Dendritic cell treated with granulocyte-macrophage colony-stimulating factor and Interleukin-4, amounts not matched to agents 40 ng/mL and 50 ng/mL, for 4 days (primary cell): ENCODE data around the gene MRPL38.

ENCODE experiments used
- H3K27ac Mint-ChIP-seq: one replicate; pipeline ENCODE4 v1.8.0; 2022; ENCODE audit warnings: mild to moderate bottlenecking, mixed read lengths
- H3K27me3 Mint-ChIP-seq: one replicate; pipeline ENCODE4 v1.8.0; 2022; ENCODE audit warnings: mild to moderate bottlenecking, mixed read lengths
- H3K36me3 Mint-ChIP-seq: one replicate; pipeline ENCODE4 v1.8.0; 2022; ENCODE audit warnings: low read depth, mixed read lengths
- H3K4me1 Mint-ChIP-seq: one replicate; pipeline ENCODE4 v1.8.0; 2022; ENCODE audit warnings: low read depth, mixed read lengths
- H3K4me3 Mint-ChIP-seq: one replicate; pipeline ENCODE4 v1.8.0; 2022; ENCODE audit warnings: mild to moderate bottlenecking, moderate library complexity, mixed read lengths
- H3K9me3 Mint-ChIP-seq: one replicate; pipeline ENCODE4 v1.8.0; 2022; ENCODE audit warnings: mixed read lengths
- intact Hi-C: fragments of 100-400 bp; cut with micrococcal nuclease; formaldehyde crosslinking; loops from one replicate; pipeline ENCODE4 v1.15.0; 2022

MRPL38 gene

DNA sequence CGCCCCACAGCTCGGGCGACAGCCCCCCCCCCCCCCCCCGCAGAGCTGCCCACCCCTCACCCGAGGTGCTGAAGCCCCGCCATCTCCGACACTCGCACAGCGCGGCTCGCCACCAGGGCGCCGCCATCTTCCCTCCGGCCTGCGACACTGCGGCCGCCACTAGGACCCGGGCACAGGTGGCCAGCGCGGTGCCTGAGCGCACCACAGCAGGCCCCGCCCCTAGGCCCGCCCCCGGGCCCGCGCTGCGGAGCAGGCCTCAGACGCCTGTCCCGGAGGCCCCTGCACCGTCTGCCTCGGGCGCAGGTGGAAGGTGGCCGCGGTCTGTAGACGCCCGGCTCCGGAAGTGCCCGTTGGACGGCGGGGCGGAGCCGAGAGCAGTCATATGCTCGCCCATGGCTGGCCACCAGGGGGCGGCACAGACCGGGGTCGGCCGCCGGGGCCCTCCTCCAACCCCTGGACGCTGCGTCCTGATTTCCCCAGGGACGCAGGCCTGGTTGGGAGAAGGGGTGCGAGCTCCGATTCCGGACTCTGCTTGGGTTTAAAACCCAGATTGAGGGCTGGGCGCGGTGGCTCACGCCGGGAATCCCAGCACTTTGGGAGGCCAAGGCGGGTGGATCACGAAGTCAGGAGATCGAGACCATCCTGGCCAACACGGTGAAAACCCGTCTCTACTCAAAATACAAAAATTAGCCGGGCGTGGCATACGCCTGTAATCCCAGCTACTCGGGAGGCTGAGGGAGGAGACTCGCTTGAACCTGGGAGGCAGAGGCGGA is at the start of gene MRPL38:
TSS of gene MRPL38 (minus strand) at position 136 of the 773 bp plus-strand sequence. CDS start at position 127, 9 bp downstream.
- Mint-ChIP-seq H3K9me3 (no peaks in the 10 kb centered on the region), H3K27me3 (peaks cover 1% of the 10 kb centered on the region), H3K4me3 (peak within 1 kb of the TSS; percentile 91), H3K27ac (peak within 1 kb of the TSS; percentile 95), H3K36me3 (peaks cover 35% of the 10 kb centered on the region), H3K4me1 (peaks cover 15% of the 10 kb centered on the region)
- intact Hi-C loops = loop anchor here (1.0 to 2.0 kb wide), 4 partner anchors 36 to 100 kb away; partner anchors contain the start of genes ACOX1, FBF1, TEN1 and WBP2

DNA sequence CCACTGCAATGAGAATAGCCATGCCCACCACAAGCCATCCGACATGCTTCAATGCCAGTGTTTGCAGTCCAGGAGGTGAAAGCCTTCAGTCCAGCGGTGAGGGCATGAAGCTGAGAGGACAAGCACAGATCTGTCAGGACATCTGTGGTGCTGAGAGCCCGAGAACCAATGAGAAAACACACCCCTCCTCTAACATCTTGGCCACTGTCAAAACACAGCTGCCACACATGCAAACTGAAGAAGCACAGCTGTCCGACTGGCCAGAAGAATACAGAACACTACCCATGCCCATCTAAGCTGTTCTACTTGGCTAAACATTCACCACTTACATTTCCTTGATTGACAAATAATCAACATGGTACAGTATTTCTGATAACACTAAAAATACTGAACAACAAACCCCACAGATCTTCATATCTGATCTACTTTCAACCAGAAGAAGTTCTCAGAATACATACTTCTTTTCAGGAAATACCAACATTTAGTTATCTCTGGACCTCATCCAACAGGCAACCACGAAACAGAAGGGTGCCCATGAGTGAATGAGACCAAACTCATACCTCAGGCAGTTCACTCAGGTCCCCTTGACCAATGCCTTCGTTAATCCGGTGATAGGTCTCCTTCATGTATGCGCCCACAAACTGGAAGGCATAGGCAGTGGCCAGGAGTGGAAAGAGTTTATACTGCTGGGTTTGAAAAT is 46.3 kb upstream of the MRPL38 start:
- Mint-ChIP-seq H3K4me1 (no peaks in the 10 kb centered on the region), H3K27me3 (no peaks in the 10 kb centered on the region), H3K36me3 (peaks cover 100% of the 10 kb centered on the region), H3K9me3 (no peaks in the 10 kb centered on the region), H3K4me3 (no peak overlapping the region), H3K27ac (no peak overlapping the region)
- intact Hi-C loops = no loop called here

DNA sequence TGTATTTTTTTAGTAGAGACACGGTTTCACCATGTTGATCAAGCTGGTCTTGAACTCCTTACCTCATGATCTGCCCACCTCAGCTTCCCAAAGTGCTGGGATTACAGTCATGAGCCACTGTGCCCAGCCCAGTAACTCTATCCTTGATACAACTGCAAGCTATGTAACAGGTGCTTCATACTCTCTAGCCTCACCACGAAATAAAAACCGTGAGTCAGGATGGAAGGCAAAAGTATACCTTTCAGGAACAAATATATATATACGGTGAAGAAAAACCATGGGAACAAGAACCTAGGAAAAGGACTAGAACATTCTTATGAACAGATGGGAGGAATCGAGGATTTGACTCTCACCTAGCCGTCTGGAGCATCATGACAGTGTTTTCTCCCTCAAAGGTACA is 45.7 kb upstream of the MRPL38 start:
- Mint-ChIP-seq H3K27ac (no peak overlapping the region), H3K4me1 (no peaks in the 10 kb centered on the region), H3K9me3 (no peaks in the 10 kb centered on the region), H3K4me3 (no peak overlapping the region), H3K36me3 (peaks cover 98% of the 10 kb centered on the region), H3K27me3 (no peaks in the 10 kb centered on the region)
- intact Hi-C loops = no loop called here

DNA sequence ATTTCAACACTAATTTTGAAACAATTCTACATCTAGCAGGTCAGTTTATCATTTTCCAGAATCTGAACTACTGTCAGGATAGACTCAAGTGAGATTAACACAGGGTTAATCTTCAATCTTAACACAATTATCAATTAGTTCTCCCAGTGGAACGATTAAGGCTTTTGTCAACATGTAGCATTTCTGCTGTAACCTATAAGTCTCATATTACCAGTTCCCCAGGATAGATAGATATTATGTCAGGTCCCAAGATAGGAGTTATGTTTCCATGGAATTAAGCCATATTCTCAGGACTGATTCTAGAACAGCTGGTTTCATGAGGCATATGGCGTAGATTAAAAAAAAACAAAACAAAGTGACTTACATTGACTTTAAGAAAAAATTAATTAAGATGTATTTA is 40.5 kb upstream of the MRPL38 start:
- Mint-ChIP-seq H3K27ac (no peak overlapping the region), H3K36me3 (peaks cover 69% of the 10 kb centered on the region), H3K4me3 (no peak overlapping the region), H3K4me1 (peaks cover 13% of the 10 kb centered on the region), H3K9me3 (no peaks in the 10 kb centered on the region), H3K27me3 (no peaks in the 10 kb centered on the region)
- intact Hi-C loops = no loop called here

DNA sequence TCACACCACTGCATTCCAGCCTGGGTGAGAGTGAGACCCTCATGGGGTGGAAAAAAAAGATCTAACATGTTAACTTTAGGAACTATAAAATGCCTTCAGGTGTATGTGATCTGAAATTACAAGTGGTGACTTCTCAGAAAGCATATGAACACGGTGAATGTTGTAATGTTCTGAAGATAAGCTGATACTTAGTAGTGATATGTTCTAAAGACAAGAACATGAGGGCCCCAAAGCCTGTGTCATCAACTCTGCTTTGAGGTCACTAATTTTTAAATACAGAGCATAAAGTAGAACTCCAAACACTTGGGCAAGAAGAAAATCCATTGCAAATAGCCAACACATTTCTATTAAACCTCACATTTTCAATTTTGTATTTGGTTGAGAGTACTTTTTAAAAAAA is 38.8 kb upstream of the MRPL38 start:
- H3K27me3 Mint-ChIP-seq = no peaks in the 10 kb centered on the region
- peaks cover 52% of the 10 kb centered on the region for H3K36me3 Mint-ChIP-seq
- H3K4me3 Mint-ChIP-seq = no peak overlapping the region
- intact Hi-C loops = no loop called here
- H3K27ac Mint-ChIP-seq = no peak overlapping the region
- no peaks in the 10 kb centered on the region for H3K9me3 Mint-ChIP-seq
- H3K4me1 Mint-ChIP-seq = peaks cover 16% of the 10 kb centered on the region

DNA sequence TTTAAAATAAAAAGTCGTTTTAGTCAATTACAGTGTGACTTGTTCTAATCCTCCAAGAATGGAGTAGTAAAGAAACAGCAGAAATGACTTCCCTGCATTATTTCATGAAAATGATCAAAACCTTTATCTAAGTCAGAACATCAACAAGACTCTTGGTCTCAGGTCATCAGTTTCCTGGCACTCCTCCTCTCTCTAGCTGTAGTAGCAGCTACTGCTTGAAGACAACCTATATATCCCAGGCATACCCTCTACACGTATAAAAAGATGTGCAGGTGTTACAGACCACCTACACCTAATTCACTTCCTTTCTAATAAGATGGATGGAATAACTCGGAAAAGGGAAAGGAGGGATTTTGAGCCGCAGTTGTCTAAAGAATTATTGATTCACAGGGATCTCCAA is 37.8 kb upstream of the MRPL38 start:
- Mint-ChIP-seq H3K36me3 (peaks cover 42% of the 10 kb centered on the region), H3K27me3 (no peaks in the 10 kb centered on the region), H3K4me1 (peaks cover 16% of the 10 kb centered on the region), H3K4me3 (no peak overlapping the region), H3K27ac (no peak overlapping the region), H3K9me3 (no peaks in the 10 kb centered on the region)
- intact Hi-C loops = no loop called here

DNA sequence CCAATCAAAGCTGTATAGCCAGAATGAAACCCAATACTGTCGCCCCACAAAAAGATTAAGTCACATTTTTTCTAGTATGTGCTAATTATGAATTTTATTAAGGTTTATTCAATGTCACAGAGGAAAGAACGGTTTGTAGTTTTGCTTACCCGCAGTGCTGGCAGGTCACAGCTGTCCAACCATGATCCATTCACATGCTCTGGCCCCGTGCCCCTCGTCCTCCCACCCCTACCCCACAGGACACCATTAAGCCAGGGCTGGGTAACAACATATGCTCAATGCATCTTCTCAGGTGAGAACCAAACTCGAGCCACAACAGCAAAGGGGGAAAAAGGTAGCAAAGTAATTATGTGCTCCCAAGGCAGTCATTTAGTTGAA is 36.7 kb upstream of the MRPL38 start:
- no peaks in the 10 kb centered on the region for H3K9me3 Mint-ChIP-seq
- H3K27ac Mint-ChIP-seq = peak overlapping the region; percentile 80
- intact Hi-C loops = loop anchor here (1.0 kb wide), 2 partner anchors 36 to 38 kb away; partner anchors contain the start of genes ACOX1 and TEN1
- peak overlapping the region; percentile 78 for H3K4me3 Mint-ChIP-seq
- H3K27me3 Mint-ChIP-seq = peaks cover 2% of the 10 kb centered on the region
- H3K36me3 Mint-ChIP-seq = peaks cover 31% of the 10 kb centered on the region
- peaks cover 16% of the 10 kb centered on the region for H3K4me1 Mint-ChIP-seq

DNA sequence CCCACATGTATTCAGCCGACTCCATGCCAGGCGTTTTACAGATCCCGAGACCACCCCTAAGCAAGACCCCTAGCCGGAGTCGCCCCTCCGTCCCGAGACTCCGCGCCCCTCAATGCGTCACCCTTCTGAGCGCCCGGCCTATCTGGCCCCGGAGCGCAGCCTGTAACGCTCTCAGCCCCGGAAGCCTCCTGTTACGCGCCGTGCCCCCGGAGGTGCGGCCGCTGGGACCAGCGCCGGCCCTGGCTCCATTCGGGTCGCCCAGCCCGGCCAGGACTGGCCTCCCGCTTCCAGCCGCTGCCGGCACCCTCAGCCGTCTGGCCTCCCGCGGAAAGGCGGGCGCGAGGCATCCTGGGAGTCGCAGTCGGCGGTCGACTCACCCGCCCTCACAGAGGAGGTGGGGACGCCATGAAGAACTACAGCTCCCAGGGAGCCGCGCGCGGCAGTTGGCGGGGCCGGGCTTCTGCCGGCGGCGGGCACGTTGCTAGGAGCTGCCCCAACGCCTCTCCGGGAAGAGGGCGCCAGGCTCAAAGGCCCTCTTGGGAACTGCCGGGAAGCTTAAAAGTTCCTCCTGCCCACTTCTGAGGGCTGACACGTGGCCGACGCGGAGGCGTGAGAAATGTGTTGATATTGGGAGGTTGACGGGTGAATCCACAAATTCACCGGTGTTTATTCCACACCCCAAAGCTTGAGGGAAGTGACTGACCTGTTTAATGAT is 36.2 kb upstream of the MRPL38 start, which contains the start of gene FBF1:
TSS of gene FBF1 (minus strand) at position 316 of the 715 bp plus-strand sequence. CDS start 2,893 bp downstream, outside the sequence.
- Mint-ChIP-seq H3K27me3 (peaks cover 2% of the 10 kb centered on the region), H3K4me1 (peaks cover 16% of the 10 kb centered on the region), H3K36me3 (peaks cover 26% of the 10 kb centered on the region), H3K4me3 (peak within 1 kb of the TSS; percentile 78), H3K27ac (peak within 1 kb of the TSS; percentile 80), H3K9me3 (no peaks in the 10 kb centered on the region)
- intact Hi-C loops = loop anchor here (1.0 kb wide), 2 partner anchors 36 to 38 kb away; partner anchors contain the start of genes ACOX1 and TEN1

DNA sequence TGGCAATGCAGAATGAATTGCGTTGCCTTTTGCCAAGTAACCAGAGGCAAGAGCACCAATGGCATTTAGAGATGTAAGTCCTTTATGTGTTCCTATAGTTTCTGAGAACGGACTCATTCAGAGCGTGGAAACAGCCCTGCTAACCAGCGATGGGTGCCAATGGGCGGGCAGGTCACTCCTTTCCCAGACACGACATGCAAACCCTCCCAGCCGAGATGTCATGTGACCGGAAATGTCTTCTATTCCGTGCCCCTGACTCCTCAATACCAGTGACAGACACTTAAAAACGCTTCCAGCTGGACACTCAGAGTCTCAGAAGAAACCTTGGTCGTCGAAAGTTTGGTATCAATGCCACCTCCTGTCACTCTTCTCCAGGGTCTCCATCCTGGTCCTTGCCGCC is 33.0 kb upstream of the MRPL38 start:
- H3K27me3 Mint-ChIP-seq = peaks cover 2% of the 10 kb centered on the region
- H3K9me3 Mint-ChIP-seq = no peaks in the 10 kb centered on the region
- H3K27ac Mint-ChIP-seq = no peak overlapping the region
- H3K4me1 Mint-ChIP-seq = peaks cover 16% of the 10 kb centered on the region
- peaks cover 7% of the 10 kb centered on the region for H3K36me3 Mint-ChIP-seq
- intact Hi-C loops = no loop called here
- H3K4me3 Mint-ChIP-seq = no peak overlapping the region

DNA sequence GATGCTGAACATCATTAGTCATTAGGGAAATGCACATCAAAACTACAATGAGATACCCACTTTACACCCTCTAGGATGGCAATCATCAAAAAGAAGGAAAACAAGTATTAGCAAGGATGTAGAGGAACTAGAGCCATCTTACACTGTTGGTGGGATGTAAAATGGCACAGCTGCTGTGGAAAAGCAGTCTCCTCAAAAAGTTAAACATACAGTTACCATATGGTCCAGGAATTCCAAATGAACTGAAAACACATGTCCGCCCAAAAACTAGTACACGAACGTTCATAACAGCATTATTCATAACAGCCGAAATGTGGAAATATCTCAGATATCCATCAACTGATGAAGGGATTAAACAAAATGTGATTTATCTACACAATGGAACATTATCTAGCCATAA is 29.1 kb upstream of the MRPL38 start:
- no peaks in the 10 kb centered on the region for H3K4me1 Mint-ChIP-seq
- H3K27me3 Mint-ChIP-seq = peaks cover 2% of the 10 kb centered on the region
- H3K27ac Mint-ChIP-seq = no peak overlapping the region
- H3K9me3 Mint-ChIP-seq = no peaks in the 10 kb centered on the region
- intact Hi-C loops = no loop called here
- no peaks in the 10 kb centered on the region for H3K36me3 Mint-ChIP-seq
- H3K4me3 Mint-ChIP-seq = no peak overlapping the region

DNA sequence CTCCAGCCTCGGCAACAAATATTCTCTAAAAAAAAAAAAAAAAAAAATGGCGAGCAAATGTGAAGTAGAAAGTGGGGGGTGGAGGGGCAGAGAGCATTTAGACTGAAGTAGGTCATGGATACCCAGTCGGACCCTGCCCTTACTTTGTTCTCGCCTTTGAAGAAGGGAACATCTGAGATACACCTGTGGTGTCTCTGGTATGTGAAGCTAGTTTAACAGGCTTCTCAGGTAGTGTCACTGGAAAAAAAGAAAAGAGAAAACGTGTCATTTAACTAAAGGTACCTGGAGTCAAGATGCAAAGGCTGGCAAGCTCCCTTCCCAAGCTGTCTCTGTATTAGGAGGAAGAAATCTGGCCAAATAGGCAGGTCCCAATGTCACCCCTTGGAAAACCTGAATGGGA is 28.2 kb upstream of the MRPL38 start:
- peaks cover under 1% of the 10 kb centered on the region for H3K4me1 Mint-ChIP-seq
- H3K4me3 Mint-ChIP-seq = no peak overlapping the region
- intact Hi-C loops = no loop called here
- no peak overlapping the region for H3K27ac Mint-ChIP-seq
- no peaks in the 10 kb centered on the region for H3K9me3 Mint-ChIP-seq
- peaks cover 2% of the 10 kb centered on the region for H3K27me3 Mint-ChIP-seq
- no peaks in the 10 kb centered on the region for H3K36me3 Mint-ChIP-seq

DNA sequence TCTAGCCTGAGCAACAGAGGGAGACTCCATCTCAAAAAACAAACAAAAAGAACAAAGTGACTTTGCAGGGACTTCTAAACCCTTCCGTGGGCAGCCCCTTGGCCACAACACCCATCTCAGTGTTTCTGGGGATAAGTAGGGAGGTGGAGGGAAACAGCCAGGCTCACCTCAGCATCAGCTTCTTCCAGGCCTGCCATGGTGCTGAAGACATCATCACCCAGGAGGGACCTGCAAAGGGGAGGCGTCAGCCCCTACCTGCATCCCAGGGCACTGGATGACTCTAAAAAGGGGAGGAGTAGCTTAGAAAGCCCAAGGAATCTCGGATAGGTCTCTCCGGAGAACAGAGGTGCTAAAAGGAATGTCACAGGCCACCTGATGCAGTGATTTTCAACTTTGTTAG is 26.4 kb upstream of the MRPL38 start:
- H3K9me3 Mint-ChIP-seq = no peaks in the 10 kb centered on the region
- no peaks in the 10 kb centered on the region for H3K36me3 Mint-ChIP-seq
- intact Hi-C loops = no loop called here
- no peak overlapping the region for H3K27ac Mint-ChIP-seq
- H3K4me3 Mint-ChIP-seq = no peak overlapping the region
- H3K4me1 Mint-ChIP-seq = peaks cover 14% of the 10 kb centered on the region
- H3K27me3 Mint-ChIP-seq = no peaks in the 10 kb centered on the region

DNA sequence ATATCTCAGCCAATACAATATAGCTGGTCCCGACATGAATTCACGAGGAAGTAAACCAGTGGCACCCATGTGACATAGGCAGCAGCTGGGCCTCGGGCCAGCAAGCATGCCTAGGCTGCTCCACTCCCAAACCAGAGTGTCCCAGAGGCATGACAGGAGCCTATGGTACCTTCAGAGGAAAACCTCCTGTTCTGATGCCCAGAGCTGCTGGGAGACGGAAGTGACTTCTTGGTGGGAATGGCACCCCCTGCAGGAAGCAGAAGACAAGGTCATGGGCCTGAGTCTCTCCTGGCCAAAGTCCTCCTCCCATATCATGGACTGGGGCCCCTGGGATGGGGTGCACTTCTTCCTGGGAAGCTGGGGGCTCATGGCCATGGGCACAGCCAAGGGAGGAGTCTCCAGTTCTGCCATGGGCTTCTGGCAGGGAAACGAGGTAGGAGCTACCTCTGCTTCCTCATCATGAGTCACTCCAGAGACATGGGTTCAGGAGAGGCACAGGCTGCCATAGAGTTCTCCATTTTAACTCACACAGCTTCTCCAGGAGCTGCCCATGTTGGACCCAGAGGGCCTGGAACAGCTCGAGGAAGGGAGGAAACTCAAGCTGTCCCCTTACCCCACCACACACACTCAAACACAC is 22.7 kb upstream of the MRPL38 start:
- Mint-ChIP-seq H3K9me3 (no peaks in the 10 kb centered on the region), H3K27me3 (no peaks in the 10 kb centered on the region), H3K27ac (peak overlapping the region; percentile 30), H3K4me3 (no peak overlapping the region), H3K36me3 (no peaks in the 10 kb centered on the region), H3K4me1 (peaks cover 14% of the 10 kb centered on the region)
- intact Hi-C loops = no loop called here
